DND-41 (cell line): ENCODE measurements around the gene IGLON5.
A peak's percentile ranks its signal among the peaks of the same experiment; 100 is the strongest.

Experiments used
- ATAC-seq: fragments of 200-7000 bp; cut with Tn5 transposase; 3 replicates; pipeline ENCODE4 v1.9.1; 2021; ENCODE audit warnings: low read depth; ENCODE audit not compliant: insufficient read depth
- DNase-seq: peaks from one replicate; pipeline ENCODE4 v3.0.0-alpha.2; 2020
- H2AFZ ChIP-seq: 2 replicates; pipeline ENCODE4 v1.6.0; 2012; ENCODE audit warnings: low read depth, low read length
- H3K27ac ChIP-seq: 2 replicates; pipeline ENCODE4 v1.5.1; 2012; ENCODE audit warnings: low read length, inconsistent platforms
- H3K27me3 ChIP-seq: fragments of 200-600 bp; sonication (generic); 2 replicates; pipeline ENCODE4 v1.6.0; 2012; ENCODE audit warnings: low read length, mild to moderate bottlenecking, inconsistent platforms; ENCODE audit not compliant: insufficient read depth, poor library complexity
- H3K36me3 ChIP-seq: 2 replicates; pipeline ENCODE4 v1.5.1; 2012; ENCODE audit warnings: low read length, inconsistent platforms; ENCODE audit not compliant: insufficient read depth
- H3K4me1 ChIP-seq: 2 replicates; pipeline ENCODE4 v1.5.1; 2012; ENCODE audit warnings: mild to moderate bottlenecking, low read length; ENCODE audit not compliant: insufficient read depth
- H3K4me2 ChIP-seq: 2 replicates; pipeline ENCODE4 v1.6.0; 2012; ENCODE audit warnings: mild to moderate bottlenecking, moderate library complexity, low read length, inconsistent platforms; ENCODE audit not compliant: insufficient read depth
- H3K4me3 ChIP-seq, 2 experiments: fragments of 200-600 bp in 1 of 2; shearing (Covaris generic) in 1 of 2; 2 replicates each; pipeline ENCODE4 v1.5.1; 2012 to 2016; ENCODE audit warnings: inconsistent platforms in 2 of 2, low read length in 2 of 2, mild to moderate bottlenecking in 2 of 2, low read depth in 1 of 2, moderate library complexity in 1 of 2
- H3K79me2 ChIP-seq: 2 replicates; pipeline ENCODE4 v1.6.0; 2012; ENCODE audit warnings: low read length, inconsistent platforms; ENCODE audit not compliant: insufficient read depth
- H3K9ac ChIP-seq: 2 replicates; pipeline ENCODE4 v1.6.0; 2012; ENCODE audit warnings: low read depth, mild to moderate bottlenecking, inconsistent platforms, low read length, moderate library complexity
- H3K9me3 ChIP-seq: 2 replicates; pipeline ENCODE4 v1.5.1; 2012; ENCODE audit warnings: low read length, moderate library complexity, mild to moderate bottlenecking, inconsistent platforms; ENCODE audit not compliant: insufficient read depth, severe bottlenecking
- H4K20me1 ChIP-seq: 2 replicates; pipeline ENCODE4 v1.6.0; 2012; ENCODE audit warnings: low read length; ENCODE audit not compliant: insufficient read depth
- EZH2 ChIP-seq: IDR thresholded peaks from 3 replicates; pipeline ENCODE4 v1.6.1; 2012; ENCODE audit warnings: borderline replicate concordance, low read depth, mild to moderate bottlenecking, moderate library complexity, low read length, inconsistent platforms; ENCODE audit not compliant: severe bottlenecking
- TF ChIP-seq, protein P1 (sequence below): IDR thresholded peaks from 2 replicates; pipeline ENCODE4 v1.5.1; 2012; ENCODE audit warnings: borderline replicate concordance, low read length, moderate library complexity, mild to moderate bottlenecking; ENCODE audit not compliant: poor library complexity, severe bottlenecking; ENCODE audit errors: extremely low read depth

Gene IGLON5

DNA sequence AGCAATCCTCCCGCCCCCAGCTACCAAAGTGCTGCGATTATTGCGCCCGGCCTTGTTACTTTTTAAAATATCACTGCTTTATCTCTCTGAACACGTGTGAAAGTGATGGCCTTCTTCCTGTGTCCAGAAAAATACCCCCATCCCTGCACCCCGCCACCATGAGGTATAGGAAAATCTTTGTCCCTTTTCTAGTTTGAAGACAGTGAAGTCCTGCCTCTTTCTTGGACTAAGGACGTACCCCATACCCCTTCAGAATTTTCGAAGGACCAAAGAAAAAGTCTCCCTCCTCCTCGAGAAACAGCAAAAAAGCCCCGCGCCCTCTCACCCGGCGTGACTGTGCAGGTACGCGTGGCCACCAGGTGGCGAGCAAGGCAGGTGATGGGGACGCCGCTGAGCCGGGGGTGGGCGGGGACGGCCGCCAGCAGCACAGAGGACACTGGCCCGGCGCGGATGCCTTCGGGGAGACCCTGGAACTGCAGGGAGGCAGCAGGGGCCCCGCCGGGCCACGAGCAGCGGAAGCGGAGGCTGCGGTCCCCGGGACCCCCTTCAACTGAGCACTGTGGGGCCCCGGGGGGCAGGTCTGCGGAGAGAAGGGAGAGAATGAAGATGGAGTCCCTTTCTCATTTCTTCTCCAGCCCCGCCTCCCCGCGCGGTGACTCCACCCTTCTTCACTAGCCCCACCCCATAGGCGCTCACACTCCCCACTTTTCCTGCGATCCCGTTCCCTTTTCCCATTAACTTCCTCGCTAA is 27.3 kb downstream of the IGLON5 start:
- Histone ChIP-seq H3K9ac (peak overlapping the region; percentile 46), H3K79me2 (no peaks in the 10 kb centered on the region), H4K20me1 (no peaks in the 10 kb centered on the region), H3K4me1 (peaks cover 13% of the 10 kb centered on the region), H3K27me3 (no peaks in the 10 kb centered on the region), H2AFZ (peak overlapping the region; percentile 74), H3K9me3 (no peaks in the 10 kb centered on the region), H3K36me3 (no peaks in the 10 kb centered on the region), H3K4me3 (peak overlapping the region; percentile 30 to 62; a peak in 3 of 4 replicates), H3K4me2 (peak overlapping the region; percentile 74), H3K27ac (no peak overlapping the region)
- ATAC-seq (peak; percentile 92), DNase-seq (peak; percentile 86)
- no peak for TF ChIP-seq EZH2
- TF ChIP-seq, protein P1, sequence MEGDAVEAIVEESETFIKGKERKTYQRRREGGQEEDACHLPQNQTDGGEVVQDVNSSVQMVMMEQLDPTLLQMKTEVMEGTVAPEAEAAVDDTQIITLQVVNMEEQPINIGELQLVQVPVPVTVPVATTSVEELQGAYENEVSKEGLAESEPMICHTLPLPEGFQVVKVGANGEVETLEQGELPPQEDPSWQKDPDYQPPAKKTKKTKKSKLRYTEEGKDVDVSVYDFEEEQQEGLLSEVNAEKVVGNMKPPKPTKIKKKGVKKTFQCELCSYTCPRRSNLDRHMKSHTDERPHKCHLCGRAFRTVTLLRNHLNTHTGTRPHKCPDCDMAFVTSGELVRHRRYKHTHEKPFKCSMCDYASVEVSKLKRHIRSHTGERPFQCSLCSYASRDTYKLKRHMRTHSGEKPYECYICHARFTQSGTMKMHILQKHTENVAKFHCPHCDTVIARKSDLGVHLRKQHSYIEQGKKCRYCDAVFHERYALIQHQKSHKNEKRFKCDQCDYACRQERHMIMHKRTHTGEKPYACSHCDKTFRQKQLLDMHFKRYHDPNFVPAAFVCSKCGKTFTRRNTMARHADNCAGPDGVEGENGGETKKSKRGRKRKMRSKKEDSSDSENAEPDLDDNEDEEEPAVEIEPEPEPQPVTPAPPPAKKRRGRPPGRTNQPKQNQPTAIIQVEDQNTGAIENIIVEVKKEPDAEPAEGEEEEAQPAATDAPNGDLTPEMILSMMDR, result peak; percentile 91

DNA sequence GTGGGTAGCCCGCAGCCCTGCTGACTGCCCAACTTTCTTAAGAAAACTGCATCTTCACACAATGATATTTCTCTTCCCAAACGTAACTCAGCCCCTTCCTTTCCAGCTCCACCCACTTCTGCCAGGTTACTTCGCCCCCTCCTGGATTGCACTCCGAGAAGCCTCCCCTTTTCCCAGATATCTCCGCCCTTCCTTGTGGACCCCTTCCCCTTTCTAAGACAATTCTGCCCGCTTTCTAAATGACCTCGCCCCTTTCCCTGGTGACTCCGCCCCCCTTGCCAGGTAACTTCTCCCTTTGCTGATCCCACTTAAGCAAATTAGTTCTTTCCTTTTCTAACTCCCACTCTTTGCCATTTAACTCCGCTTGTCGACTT is 27.9 kb downstream of the IGLON5 start:
- Histone ChIP-seq H3K4me3 (peak overlapping the region; percentile 30 to 62; a peak in 3 of 4 replicates), H3K36me3 (no peaks in the 10 kb centered on the region), H3K4me1 (peaks cover 13% of the 10 kb centered on the region), H3K9ac (peak overlapping the region; percentile 46; the same call in 1 of the 2 replicates), H3K27ac (no peak overlapping the region), H4K20me1 (no peaks in the 10 kb centered on the region), H3K27me3 (no peaks in the 10 kb centered on the region), H2AFZ (peak overlapping the region; percentile 74), H3K79me2 (no peaks in the 10 kb centered on the region), H3K4me2 (peak overlapping the region; percentile 74), H3K9me3 (no peaks in the 10 kb centered on the region)
- TF ChIP-seq, protein P1, result no peak
- TF ChIP-seq EZH2, result no peak
- ATAC-seq (peak; percentile 3; the same call in 1 of the 3 replicates), DNase-seq (no peak)

DNA sequence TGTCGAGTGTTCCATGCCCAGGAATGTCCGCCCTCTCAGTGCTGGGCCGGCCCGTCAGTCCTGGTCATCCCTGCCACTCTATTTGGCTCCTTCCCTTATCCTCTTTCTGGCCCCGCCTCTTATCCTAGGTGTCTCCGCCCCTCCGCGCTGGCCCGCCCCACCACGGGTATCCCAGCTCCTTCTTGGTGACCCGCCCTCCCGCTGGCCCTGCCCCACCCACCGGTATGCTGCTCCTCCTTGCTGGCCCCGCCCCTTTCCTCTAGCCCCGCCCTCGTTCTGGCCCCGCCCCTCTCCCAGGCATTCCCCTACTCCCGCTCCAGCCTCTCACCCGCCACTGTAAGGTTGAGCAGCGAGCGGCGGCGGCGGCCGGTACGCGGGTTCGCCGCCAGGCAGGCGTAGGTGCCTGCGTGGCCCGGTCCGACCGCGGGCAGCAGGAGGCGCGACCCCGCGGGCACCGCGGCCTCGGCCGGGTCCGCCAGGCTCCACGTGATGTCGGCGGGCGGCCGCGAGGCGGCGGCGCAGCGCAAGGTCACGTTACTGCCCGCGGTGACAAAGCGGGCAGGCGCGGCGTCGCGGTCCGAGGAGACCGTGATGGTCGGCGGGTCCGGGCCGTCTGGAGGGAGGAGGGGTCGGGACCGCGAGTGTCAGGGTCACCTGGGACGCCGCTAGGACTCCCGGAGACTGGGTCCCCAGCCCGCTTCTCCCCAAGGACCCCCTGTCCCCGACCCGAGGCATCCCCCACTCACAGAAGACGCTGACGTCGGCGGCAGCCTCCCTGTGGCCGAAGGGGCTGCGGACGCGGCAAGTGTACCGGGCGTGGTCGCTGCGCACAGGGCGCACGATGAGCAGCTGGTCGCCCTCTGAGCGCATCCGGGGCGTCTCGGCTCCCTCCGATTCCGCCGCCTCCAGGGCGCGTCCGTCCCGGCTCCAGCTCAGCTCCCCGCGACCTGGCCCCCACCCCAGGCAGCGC is 28.5 kb downstream of the IGLON5 start:
- no peak overlapping the region; the same call in 1 of the 2 replicates for H2AFZ ChIP-seq
- peaks cover under 1% of the 10 kb centered on the region; the same call in 1 of the 2 replicates for H3K36me3 ChIP-seq
- H4K20me1 ChIP-seq, result no peaks in the 10 kb centered on the region
- H3K79me2 ChIP-seq, result no peaks in the 10 kb centered on the region
- peak overlapping the region; percentile 74 for H3K4me2 ChIP-seq
- H3K4me1 ChIP-seq, result peaks cover 13% of the 10 kb centered on the region
- no peaks in the 10 kb centered on the region for H3K9me3 ChIP-seq
- no peak for TF ChIP-seq EZH2
- TF ChIP-seq, protein P1, result no peak
- H3K27me3 ChIP-seq, result no peaks in the 10 kb centered on the region
- no peak overlapping the region for H3K27ac ChIP-seq
- DNase-seq (peak; percentile 49), ATAC-seq (no peak)
- peak overlapping the region in 1 of 2 experiments; percentile 62; a peak in 2 of 4 replicates for H3K4me3 ChIP-seq
- no peak overlapping the region for H3K9ac ChIP-seq
